Smooth muscle cell of the brain vasculature (primary cell): ENCODE measurements around the gene AKAP7.

Experiments used
- DNase-seq: peaks from one replicate; pipeline ENCODE4 v3.0.0-alpha.2; 2012; ENCODE audit warnings: low read depth, low spot score

The AKAP7 gene

GRCh38 chr6:131134220-131134979 lies 867 bp upstream of the AKAP7 start:
- DNase-seq, result no peak

DNA sequence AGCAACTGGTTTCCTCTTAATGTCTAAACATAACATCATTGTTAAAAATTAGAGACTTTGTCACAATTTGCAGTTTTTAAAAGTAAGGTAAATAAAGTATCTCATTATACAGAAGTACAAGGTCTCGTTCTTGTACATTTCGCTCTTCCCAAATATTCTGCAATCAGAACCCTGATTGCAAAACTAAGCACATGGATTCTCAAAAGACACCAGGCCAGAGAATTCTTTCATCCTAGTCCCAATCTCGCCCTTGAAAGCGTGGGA lies 355 bp upstream of the AKAP7 start:
- DNase-seq, result no peak

DNA sequence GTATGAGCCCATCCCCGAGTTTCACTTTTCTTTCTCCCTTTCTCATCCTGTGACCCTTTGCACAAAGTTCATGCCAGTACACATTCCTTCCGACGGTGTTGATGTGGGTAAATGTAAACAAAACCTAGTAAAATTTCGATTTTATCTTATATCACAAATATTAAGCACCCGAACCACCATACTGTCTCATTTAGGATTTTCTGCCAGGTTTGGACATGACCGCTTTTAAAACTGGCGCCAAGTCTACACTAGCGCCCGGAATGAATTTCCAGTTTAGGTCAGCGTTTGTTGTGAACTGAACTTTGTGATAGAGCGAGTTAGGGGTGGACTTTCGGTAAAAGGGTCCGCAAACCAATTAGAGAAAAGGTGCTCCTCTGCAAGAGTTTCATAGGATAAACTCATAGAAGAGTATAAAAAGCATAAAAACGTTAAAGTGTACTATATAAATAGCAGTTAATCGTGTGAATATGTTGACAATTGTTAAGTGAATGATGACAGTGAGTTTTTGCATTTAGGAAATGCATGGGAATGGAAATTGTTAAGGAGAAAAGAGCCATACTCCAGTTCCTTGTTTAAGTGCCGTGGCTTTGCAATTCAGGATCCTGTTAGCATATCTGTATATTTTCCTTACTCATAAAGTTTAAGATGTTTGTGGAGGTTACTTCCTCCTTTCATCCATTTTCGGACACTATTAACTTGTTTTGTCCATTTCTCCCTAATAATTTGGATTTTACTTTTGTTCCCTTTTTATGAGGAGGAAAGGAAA lies 937 bp downstream of the AKAP7 start:
- DNase-seq, result peak; percentile 24

GRCh38 chr6:131139599-131139998 lies 4.3 kb downstream of the AKAP7 start:
- no peak for DNase-seq

DNA sequence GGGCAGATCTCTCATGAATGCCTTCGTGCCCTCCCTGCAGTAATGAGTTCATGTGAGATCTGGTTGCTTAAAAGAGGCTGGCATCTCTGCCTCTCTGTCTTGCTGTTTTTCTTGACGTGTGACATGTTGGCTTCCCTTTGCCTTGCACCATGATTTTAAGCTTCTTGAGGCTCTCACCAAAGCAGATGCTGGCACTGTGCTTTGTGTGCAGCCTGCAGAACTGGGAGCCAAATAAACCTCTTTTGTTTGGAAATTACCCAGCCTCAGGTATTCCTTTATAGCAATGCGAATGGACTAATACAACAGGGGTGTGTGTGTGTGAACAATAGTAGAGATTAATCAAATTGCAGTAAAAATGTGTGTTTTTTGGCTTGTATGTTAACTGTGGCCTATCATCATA lies 8.1 kb downstream of the AKAP7 start:
- DNase-seq, result no peak

DNA sequence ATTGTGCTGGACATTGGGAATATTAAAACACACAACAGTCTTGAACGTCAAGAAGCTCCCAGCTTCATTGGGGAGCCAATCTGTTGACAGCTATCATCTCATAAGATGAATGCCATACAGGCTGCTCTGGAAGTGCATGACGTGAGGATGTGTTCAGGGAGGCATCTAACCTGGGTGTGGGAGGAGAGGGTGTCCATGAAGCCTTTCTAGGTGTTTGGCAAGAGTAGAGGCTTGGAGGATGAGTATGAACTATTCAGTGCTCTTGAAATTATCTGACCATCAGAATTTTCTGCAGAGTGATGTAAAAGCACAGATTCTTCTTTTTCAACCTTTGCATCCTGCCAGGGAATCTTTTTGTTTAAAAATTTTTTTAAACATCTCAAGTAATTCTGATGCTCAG lies 11.6 kb downstream of the AKAP7 start:
- DNase-seq, result no peak

GRCh38 chr6:131156411-131156810 lies 21.1 kb downstream of the AKAP7 start:
- DNase-seq, result no peak

DNA sequence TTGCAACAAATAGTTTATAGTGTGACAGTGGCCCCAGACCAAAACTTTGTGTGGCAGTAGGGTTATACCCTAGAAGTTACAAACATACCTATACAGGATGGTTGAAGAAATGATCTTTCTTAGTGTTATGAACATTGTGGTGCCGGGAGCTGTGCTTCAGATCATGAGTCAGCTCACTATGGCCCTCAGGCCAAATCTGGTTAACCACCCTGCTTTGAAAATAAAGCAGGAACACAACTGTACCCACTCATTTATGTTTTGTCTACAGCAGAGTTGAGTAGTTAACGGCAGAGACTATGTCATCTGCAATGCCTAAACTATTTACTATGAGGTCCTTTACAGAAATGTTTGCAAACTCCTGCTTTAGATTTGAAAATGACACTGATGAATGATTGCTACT lies 24.3 kb downstream of the AKAP7 start:
- no peak for DNase-seq

- DNase-seq, result no peak
These were observed 25.0 kb downstream of the AKAP7 start for GRCh38 chr6:131160254-131160758.

GRCh38 chr6:131161987-131162386 lies 26.7 kb downstream of the AKAP7 start:
- no peak for DNase-seq

- no peak for DNase-seq
These were observed 28.6 kb downstream of the AKAP7 start for GRCh38 chr6:131163886-131164285.

DNA sequence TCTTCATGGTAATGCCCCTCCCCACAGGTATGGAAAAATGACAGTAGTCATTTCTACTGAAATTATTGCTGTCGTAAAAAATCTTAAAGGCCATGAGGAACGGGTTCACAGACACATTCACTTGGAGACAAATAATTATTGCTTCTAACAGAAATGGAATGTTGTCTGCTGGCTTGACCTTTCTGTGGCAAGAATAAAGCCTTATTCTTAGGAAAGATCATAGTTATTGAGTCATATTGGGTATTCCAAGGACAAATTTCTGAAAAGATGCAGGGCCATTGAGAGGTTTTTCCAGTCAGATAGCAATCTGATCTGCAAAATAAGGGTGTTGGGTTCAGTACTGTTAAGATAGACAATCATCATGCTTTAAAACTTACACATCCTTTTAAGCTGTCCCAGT lies 29.2 kb downstream of the AKAP7 start:
- DNase-seq, result no peak

- no peak for DNase-seq
These were observed 32.5 kb downstream of the AKAP7 start for GRCh38 chr6:131167773-131168172.

DNA sequence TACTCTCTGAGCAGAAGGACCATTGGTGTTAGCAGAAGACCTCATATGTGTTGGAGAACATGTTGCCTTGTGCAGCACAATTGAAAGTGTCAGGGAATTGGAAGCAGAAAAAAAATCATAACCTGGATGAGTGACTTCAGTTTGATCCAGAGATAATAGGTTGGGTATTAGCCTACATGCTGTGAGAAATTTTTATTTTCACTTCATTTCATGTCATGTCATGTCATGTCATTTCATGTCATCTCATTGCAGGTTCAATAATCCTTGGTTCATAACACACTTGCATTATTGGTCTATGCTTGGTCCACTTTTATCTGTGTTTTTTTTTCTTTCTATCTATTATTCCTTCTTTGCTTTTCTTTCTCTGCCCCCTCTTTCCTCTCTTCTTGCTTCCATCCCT lies 34.3 kb downstream of the AKAP7 start:
- DNase-seq, result no peak

GRCh38 chr6:131172222-131172621 lies 37.0 kb downstream of the AKAP7 start:
- no peak for DNase-seq

DNA sequence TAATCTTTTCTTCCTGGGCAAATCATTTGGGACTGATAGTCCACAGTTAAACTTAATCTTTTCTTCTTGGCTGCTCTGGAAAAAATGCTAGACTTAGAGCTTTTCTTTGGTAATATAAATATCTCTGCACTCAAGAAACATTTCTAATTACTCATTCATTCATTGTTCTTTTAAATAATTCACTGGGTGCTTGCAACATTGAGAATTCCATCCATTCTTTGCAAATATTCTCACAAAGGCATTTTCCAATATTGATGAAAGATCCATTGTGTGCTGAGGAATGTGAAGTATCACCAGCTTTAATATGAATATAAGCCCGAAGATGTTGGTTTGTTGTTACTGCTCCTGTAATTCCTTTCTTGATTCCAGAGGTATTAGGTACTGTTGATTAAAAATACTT lies 38.4 kb downstream of the AKAP7 start:
- no peak for DNase-seq

DNA sequence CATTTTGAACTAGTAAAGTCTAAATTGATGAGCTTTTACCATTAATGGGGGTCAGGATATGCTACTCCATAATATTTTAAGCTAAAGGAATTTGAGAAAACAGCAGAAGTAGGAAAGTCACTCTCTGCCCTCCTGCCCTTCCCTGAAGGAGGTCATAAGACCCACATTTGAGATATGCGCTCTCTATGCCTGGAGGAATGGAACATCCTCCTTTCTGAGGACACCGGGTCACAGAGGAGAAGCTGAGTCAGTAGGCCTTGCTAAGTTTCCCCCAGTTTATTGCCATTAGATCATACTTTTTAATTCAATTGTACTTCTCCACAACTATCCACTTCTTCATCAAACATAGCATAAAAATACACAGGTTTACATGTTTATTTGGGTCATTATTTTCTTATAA lies 40.3 kb downstream of the AKAP7 start:
- DNase-seq, result no peak

GRCh38 chr6:131177996-131178395 lies 42.7 kb downstream of the AKAP7 start:
- DNase-seq, result no peak

GRCh38 chr6:131182991-131183425 lies 47.7 kb downstream of the AKAP7 start:
- DNase-seq, result peak; percentile 12

DNA sequence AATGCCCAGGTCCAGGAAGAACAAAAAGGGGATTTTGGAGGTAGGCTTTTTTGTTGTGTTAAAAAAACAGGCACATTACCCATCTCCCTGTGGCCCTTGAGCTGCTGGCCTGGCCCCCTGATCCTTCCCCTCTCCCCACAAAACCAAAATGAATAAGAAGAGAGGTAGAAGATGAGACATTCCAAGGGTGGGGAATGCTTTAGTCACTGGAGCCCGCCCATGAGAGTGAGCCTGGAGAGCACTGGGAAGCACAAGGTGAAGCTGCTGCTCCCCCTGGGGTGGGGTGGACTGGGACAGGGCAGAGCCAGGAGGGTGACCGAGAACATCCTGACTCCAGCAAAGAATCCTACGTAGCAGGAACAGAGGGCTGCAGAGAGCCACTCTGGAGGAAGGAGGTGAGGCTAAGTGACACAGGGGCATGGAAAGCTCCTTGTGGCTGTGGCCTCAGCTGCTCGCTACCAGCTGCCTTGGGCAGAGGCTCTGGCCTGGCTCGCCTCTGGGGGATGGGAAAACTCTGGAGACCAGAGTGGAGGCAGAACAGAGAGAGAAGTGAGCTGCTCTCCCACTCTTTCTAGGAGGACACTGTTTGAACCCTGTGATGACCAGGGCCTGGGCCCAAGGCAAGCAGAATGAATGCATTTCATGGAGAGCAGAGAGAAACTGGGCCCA lies 48.3 kb downstream of the AKAP7 start:
- DNase-seq, result no peak

GRCh38 chr6:131191590-131191989 lies 56.3 kb downstream of the AKAP7 start:
- no peak for DNase-seq

- no peak for DNase-seq
These were observed 62.4 kb downstream of the AKAP7 start for GRCh38 chr6:131197716-131198115.
